Stimulated activated CD4-positive, alpha-beta T cell treated with anti-CD3 and anti-CD28 coated beads, TNF-alpha, amount 100 ng/mL, for 24 hours (primary cell): Measurements from ENCODE around the gene SORBS1.

ENCODE experiments used
- DNase-seq, 3 experiments: peaks; one replicate each; pipeline ENCODE4 v3.0.0-alpha.2; 2020; ENCODE audit warnings: low read depth in 3 of 3

SORBS1 gene

GRCh38 chr10:95389982-95390381, 171.2 kb downstream of the SORBS1 start:
- DNase-seq, result no peak

- DNase-seq, result no peak
Measured at GRCh38 chr10:95389176-95389575, 172.0 kb downstream of the SORBS1 start.

GRCh38 chr10:95388539-95388938, 172.6 kb downstream of the SORBS1 start:
- no peak for DNase-seq

GRCh38 chr10:95388109-95388471, 173.1 kb downstream of the SORBS1 start:
- no peak for DNase-seq

GRCh38 chr10:95384011-95384704, 177.0 kb downstream of the SORBS1 start:
- DNase-seq, result peak in 1 of 3 experiments; percentile 7

- DNase-seq, result no peak
Measured at GRCh38 chr10:95382596-95382995, 178.6 kb downstream of the SORBS1 start.

- no peak for DNase-seq
Measured at GRCh38 chr10:95382174-95382573, 179.0 kb downstream of the SORBS1 start.

GRCh38 chr10:95377950-95378349, 183.2 kb downstream of the SORBS1 start:
- no peak for DNase-seq

- no peak for DNase-seq
Measured at GRCh38 chr10:95375418-95375817, 185.8 kb downstream of the SORBS1 start.

- DNase-seq, result peak; percentile 29 to 58 (median 31)
Measured at GRCh38 chr10:95374597-95375209, 186.5 kb downstream of the SORBS1 start.

GRCh38 chr10:95373660-95374059, 187.5 kb downstream of the SORBS1 start:
- DNase-seq, result no peak

- no peak for DNase-seq
Measured at GRCh38 chr10:95364342-95364741, 196.8 kb downstream of the SORBS1 start.

GRCh38 chr10:95363303-95363912, 197.8 kb downstream of the SORBS1 start:
- peak in 2 of 3 experiments; percentile 8 to 37 for DNase-seq

GRCh38 chr10:95360122-95360714, 201.0 kb downstream of the SORBS1 start:
- no peak for DNase-seq

- no peak for DNase-seq
Measured at GRCh38 chr10:95359466-95359865, 201.7 kb downstream of the SORBS1 start.

- no peak for DNase-seq
Measured at GRCh38 chr10:95356190-95356955, 204.8 kb downstream of the SORBS1 start.

- no peak for DNase-seq
Measured at GRCh38 chr10:95355301-95355700, 205.9 kb downstream of the SORBS1 start.

- DNase-seq, result no peak
Measured at GRCh38 chr10:95354110-95354509, 207.1 kb downstream of the SORBS1 start.

- DNase-seq, result no peak
Measured at GRCh38 chr10:95353123-95353522, 208.0 kb downstream of the SORBS1 start.

- no peak for DNase-seq
Measured at GRCh38 chr10:95352684-95353083, 208.5 kb downstream of the SORBS1 start.

GRCh38 chr10:95350830-95351228, 210.3 kb downstream of the SORBS1 start:
- DNase-seq, result no peak

- DNase-seq, result no peak
Measured at GRCh38 chr10:95350219-95350829, 210.8 kb downstream of the SORBS1 start.
